HG03064 (cell line): ENCODE measurements around the gene VAV3.
"Not testable (repeated sequence)": the region's sequence is repeated elsewhere in the genome, so short reads cannot be mapped to it uniquely, and the experiment has no call there.

Source experiments
- ATAC-seq: cut with Tn5 transposase; IDR thresholded peaks from one replicate; pipeline ENCODE4 v1.9.1; 2021; ENCODE audit warnings: low read depth; ENCODE audit not compliant: unreplicated experiment

VAV3 gene

GRCh38 chr1:107762751-107763390 is 202.1 kb downstream of the VAV3 start:
- no peak for ATAC-seq

GRCh38 chr1:107760065-107760464 is 204.9 kb downstream of the VAV3 start:
- ATAC-seq = no peak

GRCh38 chr1:107750364-107750959 is 214.5 kb downstream of the VAV3 start:
- ATAC-seq = no peak

- no peak for ATAC-seq
These were observed 216.4 kb downstream of the VAV3 start for GRCh38 chr1:107748531-107748930.

DNA sequence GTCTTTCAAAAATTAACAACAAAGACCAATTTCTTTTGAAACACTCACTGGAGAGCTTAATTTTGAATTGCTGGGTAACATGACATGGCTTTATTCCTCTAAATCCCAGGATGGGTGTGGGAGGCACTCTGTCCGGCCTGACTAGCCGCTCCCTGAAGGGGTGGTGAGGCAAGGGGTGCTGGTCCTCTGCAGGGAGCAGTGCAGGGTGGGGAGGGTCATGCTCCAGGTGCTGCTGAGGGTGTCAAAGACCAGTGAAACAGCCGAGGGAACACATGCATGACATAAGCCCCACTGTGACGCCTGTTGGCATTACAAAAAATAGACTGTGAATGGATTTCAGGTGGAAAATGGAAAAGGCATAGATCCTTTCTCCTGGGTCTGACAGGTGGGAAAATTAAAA is 223.7 kb downstream of the VAV3 start:
- ATAC-seq = no peak

DNA sequence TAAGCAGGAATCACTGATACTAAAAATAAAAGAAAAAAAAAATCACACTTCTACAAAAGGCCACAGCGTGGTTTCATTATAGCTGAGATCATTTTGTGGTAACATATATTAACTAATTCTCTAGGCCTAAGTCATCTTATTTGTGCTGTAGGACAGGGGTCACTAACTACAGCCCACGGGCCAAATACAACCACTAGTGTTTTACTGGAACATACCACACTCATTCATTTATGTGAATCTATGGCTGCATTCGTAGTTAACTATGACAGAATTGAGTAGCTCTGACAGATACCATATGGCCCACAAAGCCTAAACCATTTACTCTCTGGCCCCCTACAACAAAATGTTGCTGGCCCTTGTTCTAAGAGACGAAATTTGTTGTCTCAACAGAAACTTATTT is 224.4 kb downstream of the VAV3 start:
- ATAC-seq = no peak

DNA sequence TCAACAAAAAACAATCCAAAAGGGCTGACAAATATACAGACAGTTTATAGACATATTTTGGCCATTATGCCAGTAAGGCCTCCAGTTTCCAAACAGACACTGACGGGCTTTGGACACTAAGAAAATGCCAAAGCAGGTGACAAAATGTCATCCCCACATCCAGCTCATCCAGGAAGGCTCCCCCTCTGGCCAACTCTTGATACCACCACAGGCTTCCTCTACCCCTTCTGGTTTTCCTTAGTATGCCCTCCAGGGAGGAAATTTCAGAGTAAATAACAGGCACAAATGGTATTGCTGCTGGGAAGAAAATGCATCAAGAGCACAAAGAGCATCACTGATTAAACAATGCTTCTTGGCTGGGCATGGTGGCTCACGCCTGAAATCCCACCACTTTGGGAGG is 225.3 kb downstream of the VAV3 start:
- ATAC-seq = no peak

DNA sequence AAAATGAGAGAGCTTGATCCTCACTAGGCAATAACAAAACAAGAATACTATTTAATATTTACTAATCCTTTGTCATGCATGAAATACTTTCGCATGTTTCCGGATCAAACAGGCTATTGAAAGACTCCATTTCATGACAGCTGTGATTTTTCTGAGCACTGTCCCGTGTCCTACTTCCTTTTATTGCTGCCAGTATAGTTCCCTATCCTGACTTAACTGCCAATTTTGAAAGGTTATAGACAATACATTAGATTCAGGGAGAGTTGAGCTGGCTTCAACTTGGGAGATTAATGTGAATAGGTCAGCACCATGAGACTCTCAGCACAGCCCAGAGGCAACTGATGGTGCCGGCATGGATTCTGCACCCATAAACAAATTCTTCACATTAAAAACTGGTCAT is 225.8 kb downstream of the VAV3 start:
- no peak for ATAC-seq

DNA sequence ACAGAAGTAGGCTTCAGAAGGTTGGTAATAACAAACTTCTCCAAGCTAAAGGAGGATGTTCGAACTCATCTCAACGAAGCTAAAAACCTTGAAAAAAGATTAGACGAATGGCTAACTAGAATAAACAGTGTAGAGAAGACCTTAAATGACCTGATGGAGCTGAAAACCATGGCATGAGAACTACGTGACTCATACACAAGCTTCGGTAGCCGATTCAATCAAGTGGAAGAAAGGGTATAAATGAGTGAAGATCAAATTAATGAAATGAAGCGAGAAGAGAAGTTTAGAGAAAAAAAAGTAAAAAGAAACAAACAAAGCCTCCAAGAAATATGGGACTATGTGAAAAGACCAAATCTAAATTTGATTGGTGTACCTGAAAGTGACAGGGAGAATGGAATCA is 231.6 kb downstream of the VAV3 start:
- ATAC-seq = not testable (repeated sequence)

GRCh38 chr1:107727866-107728265 is 237.1 kb downstream of the VAV3 start:
- no peak for ATAC-seq

GRCh38 chr1:107726860-107727259 is 238.1 kb downstream of the VAV3 start:
- no peak for ATAC-seq

DNA sequence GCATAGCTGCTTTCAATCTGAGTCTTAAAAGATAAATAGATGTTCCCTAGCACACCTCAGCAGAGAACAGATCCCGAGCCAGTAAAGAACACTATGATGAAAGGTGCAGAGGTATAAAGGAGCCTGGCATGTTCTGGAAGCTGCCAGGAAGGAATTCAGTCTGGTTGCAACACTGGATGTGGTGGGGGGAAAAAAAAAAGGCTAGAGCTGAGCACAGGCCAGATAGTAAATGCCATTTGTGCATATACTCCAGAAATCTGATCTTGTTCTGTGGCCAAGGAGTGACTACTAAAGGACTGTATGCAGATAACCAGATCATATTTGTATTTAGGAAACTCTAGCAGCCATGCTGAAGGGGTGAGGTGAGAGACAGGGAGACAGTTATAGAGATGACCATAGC is 240.3 kb downstream of the VAV3 start:
- no peak for ATAC-seq

DNA sequence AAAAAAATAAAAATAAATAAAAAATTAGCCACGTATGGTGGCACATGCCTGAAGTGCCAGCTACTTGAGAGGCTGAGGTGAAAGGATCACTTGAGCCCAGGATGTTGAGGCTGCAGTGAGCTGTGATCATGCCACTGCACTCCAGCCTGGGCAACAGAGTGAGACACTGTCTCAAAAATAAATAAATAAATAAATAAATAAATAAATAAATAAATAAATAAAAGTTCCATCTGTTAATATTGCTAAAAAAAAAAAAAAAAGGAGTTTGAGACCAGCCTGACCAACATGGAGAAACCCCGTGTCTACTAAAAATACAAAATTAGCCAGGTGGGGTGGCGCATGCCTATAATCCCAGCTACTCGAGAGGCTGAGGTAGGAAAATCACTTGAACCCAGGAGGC is 244.8 kb downstream of the VAV3 start:
- not testable (repeated sequence) for ATAC-seq

DNA sequence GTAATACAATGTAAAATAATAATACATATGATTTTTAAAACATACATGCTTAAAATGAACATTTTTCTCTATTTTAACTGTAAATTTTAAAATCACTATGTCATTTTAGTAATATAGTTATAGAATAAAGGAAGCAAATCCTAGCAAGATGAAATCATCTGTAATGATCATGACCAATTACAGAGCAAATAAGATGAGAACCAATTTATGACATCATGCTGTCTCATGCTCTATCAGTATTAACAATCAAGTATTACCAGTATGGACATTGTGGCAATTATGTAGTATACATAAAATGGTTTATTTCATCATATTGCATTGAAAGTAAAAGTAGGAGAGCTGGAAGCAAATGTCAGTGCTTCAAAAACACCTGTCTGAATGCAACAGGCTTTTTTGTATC is 255.0 kb downstream of the VAV3 start:
- no peak for ATAC-seq

DNA sequence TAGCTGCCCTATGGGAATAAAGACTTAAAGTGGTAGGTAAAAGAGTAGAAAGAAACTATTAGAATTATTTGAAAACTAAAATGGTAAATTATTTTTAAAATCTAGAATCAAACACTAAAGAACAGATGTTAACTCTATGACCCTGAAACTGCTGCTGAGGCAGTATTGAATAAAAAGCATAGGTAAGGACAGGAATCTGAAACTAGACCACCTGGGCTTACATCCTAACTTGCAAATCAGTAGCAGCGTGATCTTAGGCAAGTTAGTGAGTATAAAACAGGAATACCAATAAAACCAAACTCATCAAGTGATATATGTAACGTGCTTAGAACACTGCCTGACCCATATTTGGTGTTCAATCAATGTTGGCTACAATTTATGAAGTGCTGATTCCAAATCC is 257.9 kb downstream of the VAV3 start:
- no peak for ATAC-seq

DNA sequence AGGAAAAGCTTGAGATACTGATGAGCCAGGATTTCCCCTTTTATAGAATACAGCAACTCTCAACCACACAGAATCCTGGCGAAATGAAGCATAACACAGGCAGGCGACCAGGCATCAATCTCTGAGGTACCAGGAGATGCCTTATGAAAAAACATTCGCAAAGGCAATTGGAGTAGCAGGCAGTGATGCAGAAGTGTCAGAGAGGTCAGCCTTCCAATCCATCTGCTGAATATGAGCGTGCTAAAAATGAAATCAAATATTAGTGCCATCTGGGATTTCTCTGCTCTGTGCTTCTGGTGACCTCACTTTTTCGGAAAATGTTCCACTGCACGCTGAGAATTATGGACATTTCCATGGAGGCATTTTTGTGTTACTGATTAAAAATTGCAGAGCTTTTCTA is 258.8 kb downstream of the VAV3 start:
- no peak for ATAC-seq

- ATAC-seq = no peak
These were observed 260.1 kb downstream of the VAV3 start for GRCh38 chr1:107704911-107705310.

DNA sequence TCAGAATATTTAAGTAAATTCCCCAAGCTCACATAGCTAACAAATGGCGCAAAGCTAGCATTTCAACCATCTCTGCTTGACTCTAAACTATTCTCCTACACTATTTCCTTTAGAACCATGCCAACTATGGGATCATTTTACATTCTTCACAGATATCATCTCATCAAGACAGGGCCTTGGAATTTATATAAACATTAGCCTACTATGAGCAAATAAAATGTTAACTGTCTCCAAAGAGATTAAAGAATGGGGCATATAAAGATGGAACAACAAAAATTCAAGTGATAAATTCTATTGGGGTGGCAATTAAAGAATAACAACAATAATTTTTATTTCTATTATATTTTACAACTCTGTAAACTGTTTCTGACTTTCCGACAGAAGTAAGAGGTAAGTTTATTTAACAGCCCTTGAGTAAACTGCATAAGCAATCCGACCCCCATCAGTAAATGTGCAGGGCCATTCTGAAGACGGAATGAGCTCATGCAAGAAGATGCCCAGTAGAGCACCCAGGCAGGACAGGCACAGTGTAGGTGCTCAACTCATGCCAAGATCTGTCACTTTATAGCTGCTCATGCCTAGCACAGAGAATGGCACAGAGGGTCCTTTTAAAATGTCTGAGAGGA is 261.9 kb downstream of the VAV3 start:
- no peak for ATAC-seq

- not testable (repeated sequence) for ATAC-seq
These were observed 264.3 kb downstream of the VAV3 start for GRCh38 chr1:107700651-107701050.

DNA sequence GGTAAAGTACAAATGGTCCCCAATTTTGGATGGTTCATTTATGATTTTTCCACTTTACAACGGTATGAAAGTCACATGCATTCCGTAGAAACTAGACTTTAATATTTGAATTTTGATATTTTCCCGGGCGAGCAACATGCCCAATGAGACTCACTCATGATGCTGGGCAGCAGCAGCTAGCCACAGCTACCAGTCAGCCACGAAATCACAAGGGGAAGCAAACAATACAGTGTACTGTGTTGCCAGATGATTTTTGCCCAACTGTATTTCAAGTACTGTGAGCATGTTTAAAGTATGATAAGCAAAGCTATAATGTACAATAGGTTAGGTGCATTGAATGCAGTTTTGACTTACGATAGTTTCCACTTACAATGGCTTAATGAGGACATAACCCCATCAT is 266.8 kb downstream of the VAV3 start:
- ATAC-seq = no peak

DNA sequence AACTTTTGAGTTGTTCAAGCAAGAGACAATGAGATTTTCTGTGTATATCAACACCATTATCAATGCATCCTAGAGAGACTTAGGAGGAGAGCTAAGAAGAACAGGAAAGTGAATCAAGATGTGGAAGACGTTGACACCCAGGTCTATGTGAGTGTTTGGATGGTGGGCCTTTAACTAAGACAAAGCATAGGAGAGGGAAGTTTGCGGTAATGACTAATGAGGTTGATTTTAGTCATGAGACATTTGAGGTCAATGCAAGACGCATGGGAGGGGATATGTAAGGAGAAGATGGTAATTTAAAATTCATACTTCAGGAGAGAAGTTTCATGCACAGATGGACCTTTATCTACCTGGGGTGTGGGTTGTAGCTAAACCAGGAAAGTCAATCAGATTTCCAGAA is 269.6 kb downstream of the VAV3 start:
- no peak for ATAC-seq
